HepG2 (cell line): ENCODE results near the gene POLR3E. TPM values are rescaled to one million over a fixed set of nuclear protein-coding genes. Genes with fewer than 3 reads are reported as not detected.
A peak's percentile ranks its signal among the peaks of the same experiment; 100 is the strongest.

ENCODE experiments used
- AHDC1 ChIP-seq: sonication (generic); formaldehyde crosslinking; IDR thresholded peaks from 2 replicates; pipeline ENCODE4 v1.5.1; 2020; ENCODE audit warnings: mild to moderate bottlenecking, missing genetic modification reagents, borderline replicate concordance
- CEBPZ ChIP-seq: IDR thresholded peaks from 2 replicates; pipeline ENCODE4 v1.6.1; 2012; ENCODE audit warnings: low read length, improper control_type of control experiment
- FIP1L1 ChIP-seq: fragments of 200-400 bp; formaldehyde crosslinking; IDR thresholded peaks from 2 replicates; pipeline ENCODE4 v1.6.1; 2018; ENCODE audit warnings: low read depth, mild to moderate bottlenecking, low read length, moderate library complexity, borderline replicate concordance; ENCODE audit not compliant: insufficient read depth
- HNF4A ChIP-seq: sonication (generic); formaldehyde crosslinking; IDR thresholded peaks from 2 replicates; pipeline ENCODE4 v1.4.0; 2020; ENCODE audit warnings: missing genetic modification reagents
- NFE2L1 ChIP-seq: sonication (generic); formaldehyde crosslinking; IDR thresholded peaks from 2 replicates; pipeline ENCODE4 v1.4.0; 2020; ENCODE audit warnings: missing genetic modification reagents, mild to moderate bottlenecking, borderline replicate concordance
- RERE ChIP-seq: IDR thresholded peaks from 2 replicates; pipeline ENCODE4 v1.6.1; 2016; ENCODE audit warnings: low read depth, missing genetic modification reagents, missing compliant biosample characterization
- SMAD3 ChIP-seq: sonication (generic); formaldehyde crosslinking; IDR thresholded peaks from 2 replicates; pipeline ENCODE4 v1.4.0; 2020; ENCODE audit warnings: missing genetic modification reagents
- ZBTB26 ChIP-seq: IDR thresholded peaks from 2 replicates; pipeline ENCODE4 v1.6.1; 2016; ENCODE audit warnings: missing compliant biosample characterization, missing genetic modification reagents, borderline replicate concordance
- ZFYVE20 ChIP-seq: sonication (generic); formaldehyde crosslinking; IDR thresholded peaks from 2 replicates; pipeline ENCODE4 v1.8.0; 2023; ENCODE audit warnings: low read depth, mild to moderate bottlenecking, moderate library complexity, missing genetic modification reagents, borderline replicate concordance
- ZNF143 ChIP-seq: sonication (generic); formaldehyde crosslinking; IDR thresholded peaks from 2 replicates; pipeline ENCODE4 v1.4.0; 2020; ENCODE audit warnings: missing genetic modification reagents
- ZNF383 ChIP-seq: sonication (generic); formaldehyde crosslinking; IDR thresholded peaks from 2 replicates; pipeline ENCODE4 v1.4.0; 2020; ENCODE audit warnings: missing genetic modification reagents, mild to moderate bottlenecking, borderline replicate concordance
- ZNF543 ChIP-seq: sonication (generic); formaldehyde crosslinking; IDR thresholded peaks from 2 replicates; pipeline ENCODE4 v1.4.0; 2020; ENCODE audit warnings: mild to moderate bottlenecking, missing genetic modification reagents
- polyA plus RNA-seq, 8 experiments: library from polyadenylated mRNA; depleted of rRNA in 3 of 8; stranded (reverse) in 7 of 8; unstranded in 1 of 8; fragments of >200 nt; fragmentation: Illumina TruSeq in 4 of 8; extraction: Trizol in 4 of 8; gene quantifications; 2 replicates each; pipeline versions ENCODE4 v1.2.1 to v1.2.3, GENCODE V29; 2011 to 2016; ENCODE audit warnings: low read depth in 4 of 8, missing spikeins in 1 of 8, mixed read lengths in 1 of 8; ENCODE audit not compliant: insufficient read depth in 1 of 8
- total RNA-seq, 5 experiments: library from RNA; depleted of rRNA; stranded (reverse); fragments of >200 nt; fragmentation: Illumina TruSeq; extraction: Trizol; gene quantifications; 2 replicates each; pipeline ENCODE4 v1.2.3, GENCODE V29; 2016; ENCODE audit warnings: low read depth in 1 of 5

The POLR3E gene
- total and polyA plus RNA-seq, 2 of the 13 experiments (the other 11 are each of a cell fraction or from before 2014, with no cell fraction given) = 135 to 262 TPM

- peak; percentile 76; the same call in 1 of the 2 replicates for TF ChIP-seq AHDC1
- no peak for TF ChIP-seq ZBTB26 (CRISPR knock-in tag)
- TF ChIP-seq ZNF543 = no peak
- TF ChIP-seq SMAD3 (CRISPR knock-in tag) = no peak
- no peak for TF ChIP-seq CEBPZ
- TF ChIP-seq NFE2L1 (CRISPR knock-in tag) = no peak
- peak; percentile 66 for TF ChIP-seq HNF4A (CRISPR knock-in tag)
- TF ChIP-seq ZNF383 (CRISPR knock-in tag) = no peak
- TF ChIP-seq FIP1L1 = no peak
- 0 out of 2 replicates have a peak, but pooled peaks have one; percentile 36 for TF ChIP-seq RERE
- no peak for TF ChIP-seq ZNF143
- no peak for TF ChIP-seq ZFYVE20 (CRISPR knock-in tag)
These were observed 72.1 kb downstream of the POLR3E start (continued) for GRCh38 chr16:22369221-22369811.
